B cell (primary cell): ENCODE results near the gene ATG2A.

Experiments used
- CTCF ChIP-seq: fragments of 200-600 bp; IDR thresholded peaks from one replicate; pipeline ENCODE4 v1.8.0; 2022; ENCODE audit warnings: antibody characterized with exemption, mild to moderate bottlenecking
- EZH2 ChIP-seq: IDR thresholded peaks from 2 replicates; pipeline ENCODE4 v1.6.1; 2012; ENCODE audit warnings: borderline replicate concordance, low read depth, mild to moderate bottlenecking, moderate library complexity, low read length; ENCODE audit not compliant: insufficient read depth, poor library complexity, severe bottlenecking

- TF ChIP-seq CTCF, result no peak
- TF ChIP-seq EZH2, result no peak
Measured at GRCh38 chr11:64908766-64909165, 8.2 kb downstream of the ATG2A start.
